ENCODE results near the gene SPATA12. TPM values are rescaled to one million over a fixed set of nuclear protein-coding genes. Genes with fewer than 3 reads are reported as not detected.

SPATA12 gene
- total and polyA plus RNA-seq, 2 of the 8 experiments (the other 6 are each of a cell fraction or from before 2014, with no cell fraction given) = 0.19 to 0.97 TPM

- H3K14ac ChIP-seq (ENCODE audit: insufficient read length) = no peak overlapping the region
- 84% methylated on average over 3 of the region's 3 CpGs; no CpG with 5 or more reads in 1 of the 2 experiments for WGBS, 2 experiments (ENCODE audit: extremely low coverage in 1 of 2, insufficient coverage in 1 of 2, insufficient read length in 1 of 2, insufficient replicate concordance in 2 of 2, low coverage in 1 of 2, low lambda C conversion rate in 2 of 2, missing lambda C conversion rate in 1 of 2)
- TF ChIP-seq POU5F1 (IDR thresholded peaks at IDR 0.05; ENCODE audit: low read depth, low read length) = no peak
- no peak for TF ChIP-seq SIN3A (conservative IDR thresholded peaks at IDR 0.05 in 1 of 2, IDR thresholded peaks at IDR 0.05 in 1 of 2; ENCODE audit: low read depth in 1 of 2, low read length in 2 of 2)
- H3K56ac ChIP-seq (replicated peaks; ENCODE audit: insufficient read length, low read depth, low read length) = no peak overlapping the region
- H3K23ac ChIP-seq (ENCODE audit: insufficient read length) = no peak overlapping the region
- H3K27ac ChIP-seq (ENCODE audit: low read depth, low read length) = no peak overlapping the region
- no peaks in the 10 kb centered on the region for H3K27me3 ChIP-seq (replicated peaks in 1 of 4; ENCODE audit: control insufficient read depth in 3 of 4, extremely low read depth in 1 of 4, insufficient read depth in 3 of 4, low read length in 3 of 4)
- H4K8ac ChIP-seq (ENCODE audit: extremely low read depth, insufficient read depth, low read length) = no peak overlapping the region
- H3K9ac ChIP-seq (replicated peaks in 1 of 4; ENCODE audit: extremely low read depth in 1 of 4, low read depth in 3 of 4, low read length in 3 of 4) = no peak overlapping the region
- H2BK15ac ChIP-seq (ENCODE audit: low read length) = peak overlapping the region; percentile 77; the same call in 1 of the 2 replicates
- no peak overlapping the region for H2AFZ ChIP-seq (ENCODE audit: low read length)
- H3K18ac ChIP-seq (ENCODE audit: extremely low read depth, low read length) = no peak overlapping the region
- no peak overlapping the region for H3K4ac ChIP-seq (replicated peaks; ENCODE audit: insufficient read length, low read depth, low read length)
- no peak overlapping the region for H2BK120ac ChIP-seq (replicated peaks; ENCODE audit: low read depth, low read length)
- no peaks in the 10 kb centered on the region for H3K79me2 ChIP-seq (ENCODE audit: control insufficient read depth in 1 of 2, insufficient read depth in 2 of 2, low read length in 2 of 2)
- no peak overlapping the region for H2AK5ac ChIP-seq (ENCODE audit: low read depth, low read length)
- DNase-seq (ENCODE audit: low read depth in 1 of 2, low spot score in 2 of 2) (no peak), FAIRE-seq (no peak)
- H2BK20ac ChIP-seq (ENCODE audit: low read length) = no peak overlapping the region
- H3K79me1 ChIP-seq (ENCODE audit: low read depth, low read length) = no peaks in the 10 kb centered on the region
- no peaks in the 10 kb centered on the region for H3K36me3 ChIP-seq (ENCODE audit: control insufficient read depth in 2 of 4, insufficient read depth in 4 of 4, low read length in 3 of 4)
- ChIA-PET POLR2A (ENCODE audit: partially characterized antibody) (no interaction called here), CTCF (ENCODE audit: partially characterized antibody) (interaction anchor here (1.1 to 7.7 kb wide), 3 partner anchors 12 to 17 kb away, joined by 3 to 62 read pairs (median 3); no protein-coding TSS in a partner anchor)
- H3K4me1 ChIP-seq (replicated peaks in 1 of 4; ENCODE audit: control insufficient read depth in 3 of 4, insufficient read depth in 4 of 4, low read length in 3 of 4) = peaks cover 10 to 13% (median 11%) of the 10 kb centered on the region in 4 experiments
- no peak overlapping the region for H3K4me3 ChIP-seq (ENCODE audit: extremely low read depth in 1 of 4, insufficient read depth in 2 of 4, low read depth in 3 of 4, low read length in 4 of 4)
- no peak overlapping the region for H3K4me2 ChIP-seq (ENCODE audit: insufficient read depth in 1 of 2, low read depth in 2 of 2, low read length in 2 of 2)
- no peak overlapping the region for H4K5ac ChIP-seq (ENCODE audit: insufficient read length, low read depth, low read length)
- H4K20me1 ChIP-seq (replicated peaks in 1 of 2; ENCODE audit: control insufficient read depth in 1 of 2, insufficient read depth in 2 of 2, low read length in 2 of 2) = no peaks in the 10 kb centered on the region
- H3K9me3 ChIP-seq (ENCODE audit: insufficient read depth in 2 of 2, low read depth in 1 of 2, low read length in 1 of 2) = no peaks in the 10 kb centered on the region
- 0 out of 2 replicates have a peak, but pooled peaks cover 2% of the 10 kb centered on the region for H3K23me2 ChIP-seq (ENCODE audit: low read depth, low read length)
- no peak overlapping the region for H2BK12ac ChIP-seq (ENCODE audit: low read depth, low read length)
- no peak overlapping the region for H2BK5ac ChIP-seq (ENCODE audit: low read depth, low read length)
- H4K91ac ChIP-seq (replicated peaks; ENCODE audit: insufficient read length, low read length) = no peak overlapping the region
Measured at GRCh38 chr3:57019057-57019456, 41.4 kb upstream of the SPATA12 start.
